GM12801 (cell line): Measurements from ENCODE around the gene BORCS5.

ENCODE experiments used
- TF ChIP-seq, protein P1 (sequence below): IDR thresholded peaks from one replicate; pipeline ENCODE4 v1.5.1; 2011; ENCODE audit warnings: control low read depth; ENCODE audit not compliant: insufficient read length; ENCODE audit errors: extremely low read depth

BORCS5 gene

DNA sequence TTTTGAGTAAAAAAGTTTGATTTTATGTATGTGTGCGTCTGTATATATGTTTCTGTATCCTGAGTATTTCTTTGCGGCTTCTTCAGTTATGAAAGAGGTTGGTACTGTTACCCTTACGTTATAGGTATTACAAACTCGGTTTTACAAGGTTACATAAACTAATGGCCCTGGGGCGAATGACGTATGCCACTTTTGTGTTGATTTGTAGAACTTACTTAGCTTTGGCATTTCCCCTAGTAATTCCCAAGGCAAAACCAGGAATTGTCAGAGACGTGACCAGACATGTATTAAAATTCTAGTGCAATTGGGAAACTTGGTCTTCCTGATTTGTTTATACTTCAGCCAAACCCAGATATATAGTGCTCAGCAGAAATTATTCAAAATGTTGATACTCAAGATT is 112.5 kb downstream of the BORCS5 start:
- TF ChIP-seq, protein P1, sequence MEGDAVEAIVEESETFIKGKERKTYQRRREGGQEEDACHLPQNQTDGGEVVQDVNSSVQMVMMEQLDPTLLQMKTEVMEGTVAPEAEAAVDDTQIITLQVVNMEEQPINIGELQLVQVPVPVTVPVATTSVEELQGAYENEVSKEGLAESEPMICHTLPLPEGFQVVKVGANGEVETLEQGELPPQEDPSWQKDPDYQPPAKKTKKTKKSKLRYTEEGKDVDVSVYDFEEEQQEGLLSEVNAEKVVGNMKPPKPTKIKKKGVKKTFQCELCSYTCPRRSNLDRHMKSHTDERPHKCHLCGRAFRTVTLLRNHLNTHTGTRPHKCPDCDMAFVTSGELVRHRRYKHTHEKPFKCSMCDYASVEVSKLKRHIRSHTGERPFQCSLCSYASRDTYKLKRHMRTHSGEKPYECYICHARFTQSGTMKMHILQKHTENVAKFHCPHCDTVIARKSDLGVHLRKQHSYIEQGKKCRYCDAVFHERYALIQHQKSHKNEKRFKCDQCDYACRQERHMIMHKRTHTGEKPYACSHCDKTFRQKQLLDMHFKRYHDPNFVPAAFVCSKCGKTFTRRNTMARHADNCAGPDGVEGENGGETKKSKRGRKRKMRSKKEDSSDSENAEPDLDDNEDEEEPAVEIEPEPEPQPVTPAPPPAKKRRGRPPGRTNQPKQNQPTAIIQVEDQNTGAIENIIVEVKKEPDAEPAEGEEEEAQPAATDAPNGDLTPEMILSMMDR = no peak

DNA sequence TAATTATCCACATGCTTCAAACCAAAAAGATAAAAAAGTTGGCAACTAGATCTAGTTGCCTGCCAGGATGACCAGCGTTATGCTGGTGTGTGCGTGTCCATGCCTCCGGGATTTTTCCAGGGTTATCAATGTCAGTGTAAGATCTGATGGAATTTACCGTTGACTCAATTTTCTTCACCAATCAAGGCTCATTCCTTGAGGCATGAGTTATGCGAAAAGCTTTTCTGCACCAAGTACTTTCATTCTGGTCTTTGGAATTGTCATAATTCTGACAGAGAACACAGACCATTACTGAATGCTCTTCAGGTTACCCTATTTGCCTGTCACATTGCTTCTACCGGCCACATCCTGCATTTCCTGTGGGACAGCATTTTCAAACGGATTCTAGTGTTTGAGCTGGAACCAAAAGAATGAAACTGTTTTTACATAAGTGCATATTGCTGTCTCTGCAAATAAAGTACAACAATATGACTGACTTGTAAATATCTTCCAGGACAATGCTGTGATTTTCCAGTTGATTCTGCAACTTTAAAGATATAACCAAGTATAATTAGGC is 114.0 kb downstream of the BORCS5 start:
- TF ChIP-seq, protein P1 = no peak

GRCh38 chr12:12473223-12473622 is 116.3 kb downstream of the BORCS5 start:
- TF ChIP-seq, protein P1 = no peak

- TF ChIP-seq, protein P1 = no peak
Observed at GRCh38 chr12:12474471-12474928, 117.6 kb downstream of the BORCS5 start.

DNA sequence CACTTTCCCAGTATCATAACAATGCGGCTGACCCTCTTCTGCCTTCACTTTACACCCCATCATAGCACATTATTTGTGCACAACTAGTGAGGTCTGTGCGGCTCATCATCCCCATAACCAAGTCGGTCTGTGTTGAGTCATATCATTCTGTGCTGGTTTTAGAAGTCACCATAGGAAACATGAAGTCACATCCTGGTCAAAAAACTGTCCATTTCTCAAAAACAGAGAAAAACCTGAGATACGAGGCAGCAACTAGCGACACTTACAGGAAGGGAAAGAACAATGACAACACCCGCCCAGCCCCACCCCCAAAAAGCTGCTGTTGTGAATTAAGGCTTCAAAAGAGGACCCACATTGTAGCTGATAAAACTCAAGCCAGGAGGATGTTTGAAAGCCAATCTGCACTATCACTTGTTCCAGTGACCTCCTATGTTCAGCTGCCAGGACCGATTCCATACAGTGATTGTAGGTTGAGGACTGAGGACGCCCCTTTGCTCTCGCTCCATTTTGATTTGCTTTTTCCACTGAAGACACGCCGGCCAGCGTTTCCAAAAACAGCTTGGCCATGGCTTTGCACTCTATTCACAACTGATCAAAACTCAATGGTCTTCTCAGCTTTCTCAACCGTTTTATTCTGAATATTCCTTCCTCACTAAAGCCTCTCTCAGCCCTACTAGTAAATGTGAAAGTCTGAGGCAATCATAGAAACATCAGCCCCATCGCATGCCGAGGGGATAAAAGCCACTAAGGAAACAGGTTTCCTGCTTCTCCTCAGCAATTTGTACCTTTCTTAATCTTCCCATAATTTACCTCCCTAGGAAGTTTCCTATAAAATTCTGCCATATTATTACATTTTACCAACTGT is 118.3 kb downstream of the BORCS5 start:
- TF ChIP-seq, protein P1 = no peak

DNA sequence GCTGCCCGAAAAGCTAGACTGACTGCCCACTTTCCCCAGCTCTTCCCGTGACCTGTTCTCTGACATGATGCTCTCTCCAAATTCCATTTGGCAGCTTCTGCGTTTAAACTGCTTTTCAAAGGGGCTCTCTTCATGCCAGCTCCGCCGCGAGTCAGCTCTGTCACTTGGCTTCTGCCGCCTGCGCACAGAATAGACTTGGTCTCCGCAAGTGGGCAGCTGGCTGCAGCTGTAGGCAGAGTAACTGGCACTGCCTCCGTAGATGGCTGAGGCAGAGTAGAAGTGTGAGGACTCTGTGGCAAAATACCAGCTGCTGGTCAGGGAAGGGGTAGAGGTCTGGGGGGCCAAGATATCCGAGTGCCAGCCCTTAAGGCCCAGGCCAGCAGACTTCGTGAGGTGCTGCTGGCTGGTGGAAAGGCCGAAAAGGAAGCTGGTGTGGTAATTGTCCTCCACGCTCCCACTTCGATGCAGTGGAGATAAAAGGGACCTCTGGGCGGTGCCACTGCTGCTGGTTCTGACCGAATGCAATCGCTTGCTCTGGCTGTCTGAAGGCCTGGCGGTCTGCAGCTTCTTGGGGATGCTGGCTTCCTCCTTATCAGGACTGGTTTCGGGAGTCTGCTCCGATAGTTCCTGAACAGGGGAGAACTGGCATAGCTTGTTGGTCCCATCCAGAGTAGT is 120.1 kb downstream of the BORCS5 start:
- TF ChIP-seq, protein P1 = no peak

DNA sequence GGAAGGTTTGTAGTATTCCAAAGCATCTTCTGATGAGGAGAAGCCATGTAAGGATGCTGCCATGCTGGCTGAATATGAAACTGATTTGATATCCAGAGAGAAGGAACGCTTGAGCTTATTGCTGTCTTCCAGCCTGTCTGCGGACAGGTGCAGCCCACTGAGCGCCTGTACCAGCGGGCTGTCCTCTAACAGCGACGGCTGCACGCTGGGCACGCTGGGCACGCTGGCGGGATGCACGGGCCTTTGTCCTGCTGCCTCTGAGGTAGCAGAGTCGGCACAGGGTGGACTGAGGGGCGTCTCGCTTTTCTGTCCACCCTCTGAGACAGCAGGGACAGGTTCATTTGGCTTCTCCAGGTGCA is 120.6 kb downstream of the BORCS5 start:
- TF ChIP-seq, protein P1 = no peak
